ENCODE measurements around the gene ADSL. TPM values are rescaled to one million over a fixed set of nuclear protein-coding genes. Genes with fewer than 3 reads are reported as not detected.
A peak's percentile ranks its signal among the peaks of the same experiment; 100 is the strongest.

The ADSL gene
- total and polyA plus RNA-seq, 9 of the 15 experiments (the other 6 are each of a cell fraction or from before 2014, with no cell fraction given), result 112 to 322 (median 146) TPM

- TF ChIP-seq SP1 (CRISPR knock-in tag; IDR thresholded peaks at IDR 0.05) (no peak), PURB (CRISPR knock-in tag; IDR thresholded peaks at IDR 0.05; ENCODE audit: low read depth) (no peak), MTA2 (IDR thresholded peaks at IDR 0.05; ENCODE audit: low read depth) (peak; percentile 95), HNRNPUL1 (IDR thresholded peaks at IDR 0.05; ENCODE audit: low read length) (no peak), E2F4 (CRISPR knock-in tag; IDR thresholded peaks at IDR 0.05; ENCODE audit: low read depth) (no peak), TAF9B (IDR thresholded peaks at IDR 0.05; ENCODE audit: partially characterized antibody) (no peak), CHAMP1 (IDR thresholded peaks at IDR 0.05) (peak; percentile 82; the same call in 1 of the 2 replicates), ZNF507 (tag; conservative IDR thresholded peaks at IDR 0.05) (no peak), ZNF280A (IDR thresholded peaks at IDR 0.05; ENCODE audit: low read depth, partially characterized antibody) (no peak), MIER1 (IDR thresholded peaks at IDR 0.05; ENCODE audit: low read depth) (no peak), E2F6 (IDR thresholded peaks at IDR 0.05; ENCODE audit: borderline replicate concordance in 1 of 2, extremely low read depth in 1 of 2, insufficient read depth in 1 of 2, insufficient read length in 1 of 2, low read depth in 1 of 2, low read length in 1 of 2, poor library complexity in 1 of 2, severe bottlenecking in 1 of 2) (no peak), COPS2 (conservative IDR thresholded peaks at IDR 0.05) (no peak), FOXA3 (CRISPR knock-in tag; conservative IDR thresholded peaks at IDR 0.05 in 1 of 2, IDR thresholded peaks at IDR 0.05 in 1 of 2) (peak in 1 of 2 experiments; percentile 46; a peak in 2 of 4 replicates), MYC (IDR thresholded peaks at IDR 0.05; ENCODE audit: low read depth, low read length) (peak; percentile 82), MYC (CRISPR knock-in tag; IDR thresholded peaks at IDR 0.05; ENCODE audit: borderline replicate concordance, low read depth) (no peak), CCAR2 (IDR thresholded peaks at IDR 0.05; ENCODE audit: low read depth, low read length) (no peak), RBM17 (IDR thresholded peaks at IDR 0.05; ENCODE audit: borderline replicate concordance, low read depth, low read length) (no peak), HCFC1 (IDR thresholded peaks at IDR 0.05; ENCODE audit: low read depth, low read length) (no peak), MEF2A (IDR thresholded peaks at IDR 0.05; ENCODE audit: control insufficient read depth, low read depth, low read length) (no peak)
Observed at GRCh38 chr22:40328546-40329456, 17.5 kb upstream of the ADSL start (continued).

All from K562 (cell line).